C4-2B (cell line): ENCODE measurements around the gene IQSEC1.

Source experiments
- H3K27ac ChIP-seq: fragments of 450-650 bp; 2 replicates; pipeline ENCODE4 v1.5.1; 2017
- CTCF ChIP-seq: fragments of 450-650 bp; conservative IDR thresholded peaks from 2 replicates; pipeline ENCODE4 v1.5.1; 2017; ENCODE audit warnings: mild to moderate bottlenecking
- ZFX ChIP-seq: fragments of 450-650 bp; IDR thresholded peaks from 2 replicates; pipeline ENCODE4 v1.6.1; 2017

IQSEC1 gene

DNA sequence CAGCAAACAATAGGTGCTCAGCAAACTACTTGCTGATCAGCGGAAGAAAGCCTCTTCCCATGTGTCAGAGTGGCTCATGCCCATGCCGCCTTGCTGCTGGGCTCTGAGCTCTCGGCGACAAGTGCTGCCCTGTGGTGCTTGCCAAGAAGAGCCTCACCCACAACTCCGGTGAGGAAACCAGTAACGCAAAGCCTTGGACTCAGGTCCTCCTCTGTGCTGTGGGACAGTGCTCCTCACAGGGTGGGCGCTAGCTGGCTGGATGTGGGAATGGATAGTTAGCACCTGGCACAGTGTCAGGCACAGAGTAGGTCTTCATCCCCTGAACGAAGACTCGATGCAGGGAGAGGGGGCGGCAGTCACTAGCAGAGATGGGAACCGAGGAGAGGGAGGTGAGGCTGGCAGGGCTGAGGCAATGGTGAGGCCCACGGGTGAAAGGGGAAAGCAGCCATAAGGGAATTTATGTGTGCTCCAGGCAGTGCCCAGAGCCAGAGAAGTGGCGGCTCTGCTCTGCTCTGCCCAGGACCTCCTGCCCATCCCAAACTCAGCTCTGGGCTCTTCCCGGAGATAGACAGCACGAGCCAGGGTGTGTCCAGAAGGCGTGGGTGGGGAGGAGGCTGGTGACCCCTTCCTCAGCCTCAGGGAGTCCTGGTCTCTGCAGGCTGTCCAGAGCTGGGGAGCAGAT lies 55.7 kb downstream of the IQSEC1 start:
- H3K27ac ChIP-seq: no peak overlapping the region
- TF ChIP-seq ZFX (no peak), CTCF (no peak)

DNA sequence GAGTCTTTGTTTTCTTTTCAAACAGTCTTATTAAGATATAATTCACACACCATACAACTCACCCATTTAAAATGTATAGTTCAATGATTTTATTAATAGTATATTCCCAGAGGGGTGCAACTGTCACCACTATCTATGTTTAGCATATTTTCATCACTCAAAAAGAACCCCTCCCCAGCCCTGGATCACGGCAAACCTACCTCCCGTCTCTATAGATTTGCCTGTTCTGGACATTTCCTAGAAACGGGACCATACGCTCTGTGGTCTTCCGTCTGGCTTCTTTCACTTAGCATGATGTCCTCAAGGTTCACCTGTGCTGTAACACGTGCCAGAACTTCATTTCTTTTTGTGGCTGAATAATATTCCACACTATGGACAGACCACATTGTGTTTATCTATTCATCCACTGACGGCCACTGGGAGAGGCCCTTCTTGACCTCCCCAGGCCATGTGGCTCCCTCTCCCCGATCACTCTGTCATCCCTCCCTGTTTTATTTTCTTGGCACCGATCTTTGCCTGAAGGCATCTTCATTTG lies 56.4 kb downstream of the IQSEC1 start:
- TF ChIP-seq ZFX: no peak
- TF ChIP-seq CTCF: no peak
- H3K27ac ChIP-seq: no peak overlapping the region

DNA sequence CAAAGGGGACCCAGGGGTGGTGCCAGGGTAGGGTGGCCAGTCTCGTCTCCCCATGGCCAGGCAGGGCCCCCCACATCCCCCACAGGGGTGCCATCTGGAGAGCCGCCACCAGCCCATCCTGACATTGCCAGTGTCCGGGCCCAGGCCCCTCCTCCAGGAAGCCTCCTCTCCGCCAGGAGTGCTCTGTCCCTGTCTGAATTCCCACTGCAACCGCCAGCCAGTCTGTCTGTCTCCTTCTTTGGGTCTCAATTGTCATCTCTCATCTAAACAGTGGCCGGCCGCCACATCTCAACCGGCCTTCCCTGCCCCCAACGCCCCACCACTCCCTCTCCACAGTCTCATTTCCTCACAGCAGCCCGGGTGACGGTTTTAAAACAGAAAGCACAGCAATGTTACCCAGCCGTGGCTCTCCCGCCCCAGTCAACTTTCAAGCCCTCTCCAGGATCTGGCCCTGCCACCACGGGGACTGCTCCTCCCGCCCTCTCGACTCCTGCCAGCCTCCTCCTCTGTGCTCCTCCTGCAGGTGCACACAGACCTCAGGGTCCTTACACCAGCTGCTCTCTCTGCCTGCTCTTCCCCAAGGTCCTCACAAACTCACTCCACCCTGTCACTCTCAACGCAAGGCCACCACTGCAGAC lies 57.0 kb downstream of the IQSEC1 start:
- H3K27ac ChIP-seq: no peak overlapping the region

GRCh38 chr3:13015286-13016082 lies 57.7 kb downstream of the IQSEC1 start:
- TF ChIP-seq ZFX: no peak
- TF ChIP-seq CTCF: no peak
- H3K27ac ChIP-seq: no peak overlapping the region

More for the DNA sequence above, 57.0 kb downstream of the IQSEC1 start:
- no peak for TF ChIP-seq ZFX
- TF ChIP-seq CTCF: no peak

- no peak overlapping the region for H3K27ac ChIP-seq
Measured at GRCh38 chr3:13014755-13015285, 58.4 kb downstream of the IQSEC1 start.

GRCh38 chr3:13013994-13014754 lies 59.1 kb downstream of the IQSEC1 start:
- no peak overlapping the region for H3K27ac ChIP-seq
- TF ChIP-seq CTCF (no peak), ZFX (no peak)

More at GRCh38 chr3:13014755-13015285, 58.4 kb downstream of the IQSEC1 start:
- no peak for TF ChIP-seq ZFX

DNA sequence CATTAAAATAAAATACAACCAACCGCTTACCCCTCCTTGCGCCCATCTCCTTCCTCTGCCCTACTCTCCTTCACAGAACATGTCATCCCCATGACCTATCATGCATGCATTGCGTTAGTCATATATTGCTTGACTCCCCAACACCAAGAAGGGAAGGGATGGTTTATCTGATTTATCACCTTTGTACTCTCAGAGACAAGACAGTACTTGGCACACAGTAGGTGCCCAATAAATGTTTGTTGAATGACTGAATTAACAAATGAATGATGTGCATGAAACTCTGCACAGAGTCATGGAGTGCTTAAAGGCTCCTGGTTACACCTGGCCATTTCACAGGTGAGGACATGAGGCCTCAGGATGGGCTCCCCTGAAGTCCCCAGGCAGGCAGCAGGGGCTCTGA lies 59.7 kb downstream of the IQSEC1 start:
- no peak for TF ChIP-seq CTCF
- no peak for TF ChIP-seq ZFX
- no peak overlapping the region for H3K27ac ChIP-seq
